ENCODE results near the gene STRN3.
"Not testable (repeated sequence)": the region's sequence is repeated elsewhere in the genome, so short reads cannot be mapped to it uniquely, and the experiment has no call there.

DNA sequence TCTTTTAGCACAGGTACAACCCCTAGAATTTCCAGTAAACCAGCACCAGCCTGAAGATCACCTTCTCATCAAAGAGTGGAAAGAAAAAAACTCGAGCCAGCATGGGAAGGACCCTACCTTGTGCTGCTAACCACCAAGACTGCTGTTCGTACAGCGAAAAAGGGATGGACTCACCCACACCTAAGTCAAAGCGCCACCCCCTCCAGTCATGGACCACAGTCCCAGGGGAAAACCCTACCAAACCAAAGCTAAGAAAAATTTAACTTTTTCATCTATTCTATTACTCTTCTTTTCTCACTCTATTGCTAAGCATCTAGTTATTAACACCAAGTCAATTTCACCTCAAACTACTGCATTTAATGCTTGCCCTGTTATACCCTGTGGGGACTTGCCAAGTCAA, 56.4 kb downstream of the STRN3 start:
- TF ChIP-seq, protein P1, sequence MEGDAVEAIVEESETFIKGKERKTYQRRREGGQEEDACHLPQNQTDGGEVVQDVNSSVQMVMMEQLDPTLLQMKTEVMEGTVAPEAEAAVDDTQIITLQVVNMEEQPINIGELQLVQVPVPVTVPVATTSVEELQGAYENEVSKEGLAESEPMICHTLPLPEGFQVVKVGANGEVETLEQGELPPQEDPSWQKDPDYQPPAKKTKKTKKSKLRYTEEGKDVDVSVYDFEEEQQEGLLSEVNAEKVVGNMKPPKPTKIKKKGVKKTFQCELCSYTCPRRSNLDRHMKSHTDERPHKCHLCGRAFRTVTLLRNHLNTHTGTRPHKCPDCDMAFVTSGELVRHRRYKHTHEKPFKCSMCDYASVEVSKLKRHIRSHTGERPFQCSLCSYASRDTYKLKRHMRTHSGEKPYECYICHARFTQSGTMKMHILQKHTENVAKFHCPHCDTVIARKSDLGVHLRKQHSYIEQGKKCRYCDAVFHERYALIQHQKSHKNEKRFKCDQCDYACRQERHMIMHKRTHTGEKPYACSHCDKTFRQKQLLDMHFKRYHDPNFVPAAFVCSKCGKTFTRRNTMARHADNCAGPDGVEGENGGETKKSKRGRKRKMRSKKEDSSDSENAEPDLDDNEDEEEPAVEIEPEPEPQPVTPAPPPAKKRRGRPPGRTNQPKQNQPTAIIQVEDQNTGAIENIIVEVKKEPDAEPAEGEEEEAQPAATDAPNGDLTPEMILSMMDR (IDR thresholded peaks at IDR 0.05) = not testable (repeated sequence)
- TF ChIP-seq POLR2A (IDR thresholded peaks at IDR 0.05) = not testable (repeated sequence)
